LNCaP clone FGC (cell line): ENCODE results near the gene STAB2.

ENCODE experiments used
- DNase-seq: peaks from one replicate; pipeline ENCODE4 v3.0.0-alpha.2; 2011; ENCODE audit warnings: low read depth
- H3K4me3 ChIP-seq: 2 replicates; pipeline ENCODE4 v1.5.1; 2011; ENCODE audit warnings: mild to moderate bottlenecking, low read depth, low read length, control low read depth
- TF ChIP-seq, protein P1 (sequence below): IDR thresholded peaks from 2 replicates; pipeline ENCODE4 v1.5.1; 2012; ENCODE audit warnings: mild to moderate bottlenecking; ENCODE audit not compliant: control insufficient read depth, insufficient read depth; ENCODE audit errors: extremely low read depth

The STAB2 gene

DNA sequence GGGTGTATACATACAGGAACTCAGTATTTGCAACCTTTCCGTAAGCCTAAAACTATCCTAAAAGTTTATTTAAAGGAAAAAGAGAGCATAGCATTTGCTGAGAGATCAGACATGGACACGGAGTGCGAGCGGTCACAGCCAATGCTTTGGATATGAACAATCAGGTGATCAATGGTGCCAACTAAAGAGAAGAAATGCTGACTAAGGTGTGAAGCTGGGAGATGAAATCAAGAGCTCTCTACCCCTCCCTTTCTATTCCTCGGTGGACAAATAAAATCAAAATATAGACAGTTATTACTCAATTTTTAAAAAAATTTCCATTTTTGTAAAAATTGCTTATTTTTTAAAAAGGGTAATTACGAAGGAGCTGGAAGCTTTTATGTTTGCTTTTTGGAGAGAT lies 224.7 kb downstream of the STAB2 start:
- DNase-seq = no peak
- TF ChIP-seq, protein P1, sequence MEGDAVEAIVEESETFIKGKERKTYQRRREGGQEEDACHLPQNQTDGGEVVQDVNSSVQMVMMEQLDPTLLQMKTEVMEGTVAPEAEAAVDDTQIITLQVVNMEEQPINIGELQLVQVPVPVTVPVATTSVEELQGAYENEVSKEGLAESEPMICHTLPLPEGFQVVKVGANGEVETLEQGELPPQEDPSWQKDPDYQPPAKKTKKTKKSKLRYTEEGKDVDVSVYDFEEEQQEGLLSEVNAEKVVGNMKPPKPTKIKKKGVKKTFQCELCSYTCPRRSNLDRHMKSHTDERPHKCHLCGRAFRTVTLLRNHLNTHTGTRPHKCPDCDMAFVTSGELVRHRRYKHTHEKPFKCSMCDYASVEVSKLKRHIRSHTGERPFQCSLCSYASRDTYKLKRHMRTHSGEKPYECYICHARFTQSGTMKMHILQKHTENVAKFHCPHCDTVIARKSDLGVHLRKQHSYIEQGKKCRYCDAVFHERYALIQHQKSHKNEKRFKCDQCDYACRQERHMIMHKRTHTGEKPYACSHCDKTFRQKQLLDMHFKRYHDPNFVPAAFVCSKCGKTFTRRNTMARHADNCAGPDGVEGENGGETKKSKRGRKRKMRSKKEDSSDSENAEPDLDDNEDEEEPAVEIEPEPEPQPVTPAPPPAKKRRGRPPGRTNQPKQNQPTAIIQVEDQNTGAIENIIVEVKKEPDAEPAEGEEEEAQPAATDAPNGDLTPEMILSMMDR = no peak
- no peak overlapping the region for H3K4me3 ChIP-seq

DNA sequence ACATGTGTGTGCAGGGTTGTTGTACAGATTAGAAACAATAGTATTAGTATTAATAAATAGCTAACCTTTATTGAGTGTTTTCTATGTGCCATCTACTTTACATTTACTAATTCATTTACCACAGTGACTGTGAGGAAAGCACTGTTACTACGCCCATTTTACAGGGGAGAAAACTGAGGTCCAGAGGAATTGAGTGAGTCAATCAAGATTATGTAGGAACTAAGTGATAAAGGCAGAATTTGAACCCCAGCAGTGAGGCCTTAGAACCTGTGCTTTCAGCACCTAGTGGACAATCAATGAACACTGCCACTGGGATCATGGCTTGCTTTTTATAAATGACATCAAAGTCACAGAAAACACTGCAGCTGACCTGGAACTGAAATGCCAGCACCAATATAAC lies 225.7 kb downstream of the STAB2 start:
- TF ChIP-seq, protein P1 = no peak
- H3K4me3 ChIP-seq = no peak overlapping the region
- DNase-seq = no peak

- no peak overlapping the region for H3K4me3 ChIP-seq
- TF ChIP-seq, protein P1 = no peak
- no peak for DNase-seq
Measured at GRCh38 chr12:103813426-103813825, 226.4 kb downstream of the STAB2 start.

GRCh38 chr12:103813949-103814348 lies 226.9 kb downstream of the STAB2 start:
- no peak for DNase-seq
- no peak overlapping the region for H3K4me3 ChIP-seq
- TF ChIP-seq, protein P1 = no peak

GRCh38 chr12:103814436-103814835 lies 227.4 kb downstream of the STAB2 start:
- no peak for DNase-seq
- H3K4me3 ChIP-seq = no peak overlapping the region
- TF ChIP-seq, protein P1 = no peak
